Measurements from ENCODE around the gene RCAN3.

GRCh38 chr1:24503870-24504523 is 1.4 kb downstream of the RCAN3 start:
- TF ChIP-seq CTCF (IDR thresholded peaks at IDR 0.05), result no peak
- no peak for TF ChIP-seq POLR2A (IDR thresholded peaks at IDR 0.05)

All from Peyer's patch (tissue), 4 donors.